ENCODE measurements around the gene DNMT3A. TPM values are rescaled to one million over a fixed set of nuclear protein-coding genes. Genes with fewer than 3 reads are reported as not detected.

The DNMT3A gene
- total and polyA plus RNA-seq, 2 of the 8 experiments (the other 6 are each of a cell fraction or from before 2014, with no cell fraction given) = 33.6 to 178 TPM

GRCh38 chr2:25246558-25247290, 95.0 kb downstream of the DNMT3A start (continued):
- TF ChIP-seq HDAC6 (IDR thresholded peaks at IDR 0.05; ENCODE audit: low read depth, low read length) (no peak), RFX5 (IDR thresholded peaks at IDR 0.05; ENCODE audit: borderline replicate concordance, low read depth, low read length) (no peak)
